OCI-LY3 (cell line): ENCODE results near the gene SI.

Experiments
- H2AFZ ChIP-seq: fragments of 200-600, 300-600 bp; shearing (Covaris generic); 2 replicates; pipeline ENCODE4 v1.6.0; 2014; ENCODE audit warnings: antibody characterized with exemption, low read depth, low read length
- H3K27ac ChIP-seq: fragments of 200-600, 300-600 bp; sonication (generic); 2 replicates; pipeline ENCODE4 v1.5.1; 2014; ENCODE audit warnings: mild to moderate bottlenecking, low read length, moderate library complexity, mixed read lengths
- H3K27me3 ChIP-seq: fragments of 200-600, 300-600 bp; sonication (generic); 2 replicates; pipeline ENCODE4 v1.6.1; 2014; ENCODE audit warnings: low read depth, low read length, mixed read lengths
- H3K36me3 ChIP-seq: fragments of 200-600, 300-600 bp; sonication (generic); replicated peaks from 2 replicates; pipeline ENCODE3; 2014; ENCODE audit warnings: low read depth, low read length, mixed read lengths
- H3K4me1 ChIP-seq: fragments of 300-600, 200-600 bp; sonication (generic); 2 replicates; pipeline ENCODE4 v1.6.1; 2014; ENCODE audit warnings: low read length, mixed read lengths
- H3K4me2 ChIP-seq: fragments of 200-600, 300-600 bp; sonication (generic); 2 replicates; pipeline ENCODE4 v1.6.1; 2014; ENCODE audit warnings: low read length, mixed read lengths
- H3K4me3 ChIP-seq: fragments of 300-600, 200-600 bp; sonication (generic); 2 replicates; pipeline ENCODE4 v1.5.1; 2014; ENCODE audit warnings: antibody characterized with exemption, mild to moderate bottlenecking, low read length, moderate library complexity
- H3K79me2 ChIP-seq: fragments of 300-600, 200-600 bp; shearing (Covaris generic); 2 replicates; pipeline ENCODE4 v1.6.1; 2014; ENCODE audit warnings: mild to moderate bottlenecking, low read length, mixed read lengths
- H3K9ac ChIP-seq: fragments of 300-600, 200-600 bp; shearing (Covaris generic); 2 replicates; pipeline ENCODE4 v1.6.0; 2014; ENCODE audit warnings: mild to moderate bottlenecking, low read length, moderate library complexity
- H3K9me3 ChIP-seq: fragments of 200-600, 300-600 bp; shearing (Covaris generic); 2 replicates; pipeline ENCODE4 v1.6.1; 2014; ENCODE audit warnings: low read length, mixed read lengths; ENCODE audit not compliant: insufficient read depth
- H4K20me1 ChIP-seq: fragments of 200-600, 300-600 bp; sonication (generic); 2 replicates; pipeline ENCODE4 v1.6.1; 2016; ENCODE audit warnings: low read length, mixed read lengths; ENCODE audit not compliant: insufficient read depth
- CTCF ChIP-seq: fragments of 200-600, 300-600 bp; sonication (generic); IDR thresholded peaks from 2 replicates; pipeline ENCODE4 v1.5.1; 2014; ENCODE audit warnings: antibody characterized with exemption, low read length, low read depth
- EZH2phosphoT487 ChIP-seq: fragments of 200-600 bp; shearing (Covaris generic); IDR thresholded peaks from 2 replicates; pipeline ENCODE4 v1.6.1; 2018; ENCODE audit warnings: antibody characterized with exemption, mixed run types, low read depth

Gene SI

GRCh38 chr3:165082650-165083049 is 4.4 kb upstream of the SI start:
- no peaks in the 10 kb centered on the region for H4K20me1 ChIP-seq
- H2AFZ ChIP-seq = no peak overlapping the region
- no peak overlapping the region for H3K4me3 ChIP-seq
- TF ChIP-seq EZH2phosphoT487 (no peak), CTCF (no peak)
- no peaks in the 10 kb centered on the region for H3K4me1 ChIP-seq
- no peak overlapping the region for H3K4me2 ChIP-seq
- no peak overlapping the region for H3K27ac ChIP-seq
- no peaks in the 10 kb centered on the region for H3K79me2 ChIP-seq
- H3K36me3 ChIP-seq = no peaks in the 10 kb centered on the region
- no peak overlapping the region for H3K9ac ChIP-seq
- H3K27me3 ChIP-seq = no peaks in the 10 kb centered on the region
- H3K9me3 ChIP-seq = no peaks in the 10 kb centered on the region

GRCh38 chr3:165081183-165081582 is 2.9 kb upstream of the SI start:
- Histone ChIP-seq H3K79me2 (no peaks in the 10 kb centered on the region), H3K36me3 (no peaks in the 10 kb centered on the region), H3K4me1 (no peaks in the 10 kb centered on the region), H3K9me3 (no peaks in the 10 kb centered on the region), H2AFZ (no peak overlapping the region), H3K4me2 (no peak overlapping the region), H4K20me1 (no peaks in the 10 kb centered on the region), H3K27me3 (no peaks in the 10 kb centered on the region), H3K4me3 (no peak overlapping the region), H3K9ac (no peak overlapping the region), H3K27ac (no peak overlapping the region)
- no peak for TF ChIP-seq EZH2phosphoT487
- TF ChIP-seq CTCF = no peak

DNA sequence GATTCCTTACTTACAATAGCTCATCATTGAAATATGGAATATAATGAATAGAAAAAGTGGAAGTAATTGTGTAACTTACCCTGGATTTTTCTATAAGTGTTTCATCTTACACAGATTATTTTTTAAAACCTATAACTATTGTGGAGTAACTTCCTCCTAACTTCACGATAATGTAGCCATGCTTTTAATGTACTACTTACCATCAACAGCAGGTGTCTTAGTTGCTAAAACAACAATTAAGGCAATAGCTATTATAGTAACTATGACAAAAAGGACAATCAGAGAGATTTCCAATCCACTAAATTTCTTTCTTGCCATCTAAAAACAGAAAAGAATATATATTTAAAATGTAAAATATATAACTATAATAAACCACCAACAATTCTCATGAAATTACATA is 2.6 kb downstream of the SI start:
- Histone ChIP-seq H3K9ac (no peak overlapping the region), H3K36me3 (no peaks in the 10 kb centered on the region), H4K20me1 (no peaks in the 10 kb centered on the region), H3K4me1 (no peaks in the 10 kb centered on the region), H3K9me3 (no peaks in the 10 kb centered on the region), H3K79me2 (no peaks in the 10 kb centered on the region), H3K27me3 (no peaks in the 10 kb centered on the region), H3K27ac (no peak overlapping the region), H3K4me2 (no peak overlapping the region), H2AFZ (no peak overlapping the region), H3K4me3 (no peak overlapping the region)
- TF ChIP-seq EZH2phosphoT487 (no peak), CTCF (no peak)

DNA sequence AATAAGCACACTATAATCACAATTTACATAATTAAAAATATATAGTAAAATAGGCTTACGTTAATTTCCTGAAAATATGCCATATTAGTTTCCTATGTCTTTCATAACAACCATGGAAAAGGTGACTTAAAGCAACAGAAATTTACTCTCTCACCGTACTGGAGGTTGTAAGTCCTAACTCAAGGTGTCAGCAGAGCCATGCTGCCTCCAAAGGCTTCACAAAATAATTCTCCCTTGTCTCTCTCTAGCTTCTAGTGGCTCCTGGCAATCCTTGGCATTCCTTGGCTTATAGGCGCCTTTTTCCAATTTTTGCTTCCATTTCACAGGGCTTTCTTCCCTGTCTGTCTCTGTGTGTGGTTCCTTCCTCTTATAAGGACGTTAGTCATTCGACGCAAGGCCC is 7.6 kb downstream of the SI start:
- Histone ChIP-seq H3K79me2 (no peaks in the 10 kb centered on the region), H4K20me1 (no peaks in the 10 kb centered on the region), H3K4me3 (no peak overlapping the region), H3K9ac (no peak overlapping the region), H3K27ac (no peak overlapping the region), H3K9me3 (no peaks in the 10 kb centered on the region), H3K36me3 (no peaks in the 10 kb centered on the region), H3K27me3 (no peaks in the 10 kb centered on the region), H2AFZ (no peak overlapping the region), H3K4me1 (no peaks in the 10 kb centered on the region), H3K4me2 (no peak overlapping the region)
- TF ChIP-seq CTCF (no peak), EZH2phosphoT487 (no peak)
